ENCODE results near the gene FBXO11. TPM values are rescaled to one million over a fixed set of nuclear protein-coding genes. Genes with fewer than 3 reads are reported as not detected.
"Not testable (repeated sequence)": the region's sequence is repeated elsewhere in the genome, so short reads cannot be mapped to it uniquely, and the experiment has no call there.

FBXO11 gene
- total RNA-seq, 1 donor from 2014 or later = 71.3 TPM

DNA sequence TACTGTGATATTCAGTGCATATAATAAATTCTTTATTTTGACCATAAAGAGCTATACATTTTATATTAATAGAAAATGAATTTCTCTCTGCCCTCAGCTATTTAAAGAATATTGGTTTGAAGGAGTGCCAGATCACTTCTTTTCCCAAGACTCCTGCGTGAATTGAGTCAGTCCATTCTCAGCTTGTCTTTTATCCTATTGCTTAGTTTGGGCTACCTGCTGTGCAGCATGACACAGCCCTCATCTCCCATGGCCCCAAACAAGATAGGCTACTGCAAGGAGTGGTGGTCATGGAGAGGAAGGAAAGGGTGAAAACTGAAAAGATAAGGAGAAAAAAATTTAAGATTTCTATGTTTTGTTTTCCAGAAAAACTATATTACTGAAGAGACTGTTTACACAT, 10.1 kb upstream of the FBXO11 start:
- Histone ChIP-seq H3K9ac (no peak overlapping the region), H3K79me2 (ENCODE audit: low read depth) (no peaks in the 10 kb centered on the region)

DNA sequence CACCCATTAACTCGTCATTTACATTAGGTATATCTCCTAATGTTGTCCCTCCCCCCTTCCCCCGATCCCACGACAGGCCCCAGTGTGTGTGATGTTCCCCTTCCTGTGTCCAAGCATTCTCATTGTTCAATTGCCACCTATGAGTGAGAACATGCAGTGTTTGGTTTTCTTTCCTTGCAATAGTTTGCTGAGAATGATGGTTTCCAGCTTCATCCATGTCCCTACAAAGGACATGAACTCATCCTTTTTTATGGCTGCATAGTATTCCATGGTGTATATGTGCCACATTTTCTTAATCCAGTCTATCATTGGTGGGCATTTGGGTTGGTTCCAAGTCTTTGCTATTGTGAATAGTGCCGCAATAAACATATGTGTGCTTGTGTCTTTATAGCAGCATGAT, 4.4 kb upstream of the FBXO11 start:
- not testable (repeated sequence) for H3K4me3 Mint-ChIP-seq; H3K79me2 ChIP-seq (ENCODE audit: low read depth); H3K27ac Mint-ChIP-seq; H2AFZ ChIP-seq (replicated peaks); H3K4me1 ChIP-seq; DNase-seq (ENCODE audit: low spot score); H3K27me3 ChIP-seq; H3K9ac ChIP-seq; H3K9me3 ChIP-seq (ENCODE audit: low read depth); H4K20me1 ChIP-seq (ENCODE audit: low read depth); H3K9me3 Mint-ChIP-seq; H3K27ac ChIP-seq; H3K4me3 ChIP-seq; H3K27me3 Mint-ChIP-seq (ENCODE audit: insufficient read depth, low read depth); H3K36me3 Mint-ChIP-seq; H3K36me3 ChIP-seq; H3K4me2 ChIP-seq
- peaks cover 22% of the 10 kb centered on the region for H3F3A ChIP-seq (ENCODE audit: low read depth)
- peaks cover 11% of the 10 kb centered on the region for H3K4me1 Mint-ChIP-seq

More for the DNA sequence above, 10.1 kb upstream of the FBXO11 start:
- H3K4me3 Mint-ChIP-seq = no peak overlapping the region
- peak overlapping the region; percentile 57 for H3K27ac Mint-ChIP-seq
- TF ChIP-seq, protein P1, sequence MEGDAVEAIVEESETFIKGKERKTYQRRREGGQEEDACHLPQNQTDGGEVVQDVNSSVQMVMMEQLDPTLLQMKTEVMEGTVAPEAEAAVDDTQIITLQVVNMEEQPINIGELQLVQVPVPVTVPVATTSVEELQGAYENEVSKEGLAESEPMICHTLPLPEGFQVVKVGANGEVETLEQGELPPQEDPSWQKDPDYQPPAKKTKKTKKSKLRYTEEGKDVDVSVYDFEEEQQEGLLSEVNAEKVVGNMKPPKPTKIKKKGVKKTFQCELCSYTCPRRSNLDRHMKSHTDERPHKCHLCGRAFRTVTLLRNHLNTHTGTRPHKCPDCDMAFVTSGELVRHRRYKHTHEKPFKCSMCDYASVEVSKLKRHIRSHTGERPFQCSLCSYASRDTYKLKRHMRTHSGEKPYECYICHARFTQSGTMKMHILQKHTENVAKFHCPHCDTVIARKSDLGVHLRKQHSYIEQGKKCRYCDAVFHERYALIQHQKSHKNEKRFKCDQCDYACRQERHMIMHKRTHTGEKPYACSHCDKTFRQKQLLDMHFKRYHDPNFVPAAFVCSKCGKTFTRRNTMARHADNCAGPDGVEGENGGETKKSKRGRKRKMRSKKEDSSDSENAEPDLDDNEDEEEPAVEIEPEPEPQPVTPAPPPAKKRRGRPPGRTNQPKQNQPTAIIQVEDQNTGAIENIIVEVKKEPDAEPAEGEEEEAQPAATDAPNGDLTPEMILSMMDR (IDR thresholded peaks at IDR 0.05) = no peak
- no peak for TF ChIP-seq EZH2 (IDR thresholded peaks at IDR 0.05)
- TF ChIP-seq EZH2phosphoT487 (IDR thresholded peaks at IDR 0.05) = no peak
- H3K27me3 Mint-ChIP-seq (ENCODE audit: insufficient read depth, low read depth) = peaks cover 6% of the 10 kb centered on the region
- Histone ChIP-seq H3K4me3 (no peak overlapping the region), H2AFZ (replicated peaks) (no peak overlapping the region), H3K27me3 (no peaks in the 10 kb centered on the region), H4K20me1 (ENCODE audit: low read depth) (no peaks in the 10 kb centered on the region), H3K4me1 (peaks cover 20% of the 10 kb centered on the region), H3K9me3 (ENCODE audit: low read depth) (no peaks in the 10 kb centered on the region), H3K36me3 (no peaks in the 10 kb centered on the region), H3F3A (ENCODE audit: low read depth) (no peaks in the 10 kb centered on the region), H3K4me2 (no peak overlapping the region), H3K27ac (no peak overlapping the region)
- H3K4me1 Mint-ChIP-seq = peaks cover 11% of the 10 kb centered on the region
- DNase-seq (ENCODE audit: low spot score) = peak; percentile 31
- peaks cover 1% of the 10 kb centered on the region for H3K36me3 Mint-ChIP-seq
- H3K9me3 Mint-ChIP-seq = no peaks in the 10 kb centered on the region

DNA sequence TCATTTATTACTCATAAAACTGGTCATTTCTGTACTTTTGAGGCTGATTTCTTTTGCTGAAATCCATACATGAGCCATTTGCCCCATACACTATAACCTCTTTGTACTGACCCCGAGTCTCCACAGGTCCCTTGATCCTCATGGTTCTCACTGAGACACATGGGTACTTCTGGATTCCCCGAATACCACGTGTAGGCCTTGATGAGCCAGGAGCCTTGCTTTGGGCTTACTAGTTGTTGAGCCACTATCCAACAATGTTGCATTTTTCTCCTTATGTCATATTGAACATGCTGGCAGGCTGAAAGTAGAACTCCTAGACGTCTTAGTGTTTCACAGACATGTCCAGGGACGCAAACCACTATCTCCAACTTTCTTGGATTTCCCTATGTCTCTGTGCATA, 2.4 kb upstream of the FBXO11 start:
- DNase-seq (ENCODE audit: low spot score) = no peak
- Histone ChIP-seq H3K4me3 (no peak overlapping the region), H3K9ac (no peak overlapping the region), H3K4me2 (no peak overlapping the region), H3K27me3 (no peaks in the 10 kb centered on the region), H4K20me1 (ENCODE audit: low read depth) (peaks cover 13% of the 10 kb centered on the region), H3F3A (ENCODE audit: low read depth) (peaks cover 24% of the 10 kb centered on the region), H3K9me3 (ENCODE audit: low read depth) (no peaks in the 10 kb centered on the region), H3K79me2 (ENCODE audit: low read depth) (peaks cover 27% of the 10 kb centered on the region), H3K4me1 (peaks cover 3% of the 10 kb centered on the region), H2AFZ (replicated peaks) (no peak overlapping the region), H3K27ac (no peak overlapping the region), H3K36me3 (no peaks in the 10 kb centered on the region)
- Mint-ChIP-seq H3K36me3 (peaks cover 2% of the 10 kb centered on the region), H3K9me3 (peaks cover 2% of the 10 kb centered on the region), H3K27me3 (ENCODE audit: insufficient read depth, low read depth) (peaks cover 8% of the 10 kb centered on the region), H3K4me1 (peaks cover 6% of the 10 kb centered on the region), H3K27ac (no peak overlapping the region), H3K4me3 (no peak overlapping the region)
- TF ChIP-seq, protein P1 (IDR thresholded peaks at IDR 0.05) = no peak

DNA sequence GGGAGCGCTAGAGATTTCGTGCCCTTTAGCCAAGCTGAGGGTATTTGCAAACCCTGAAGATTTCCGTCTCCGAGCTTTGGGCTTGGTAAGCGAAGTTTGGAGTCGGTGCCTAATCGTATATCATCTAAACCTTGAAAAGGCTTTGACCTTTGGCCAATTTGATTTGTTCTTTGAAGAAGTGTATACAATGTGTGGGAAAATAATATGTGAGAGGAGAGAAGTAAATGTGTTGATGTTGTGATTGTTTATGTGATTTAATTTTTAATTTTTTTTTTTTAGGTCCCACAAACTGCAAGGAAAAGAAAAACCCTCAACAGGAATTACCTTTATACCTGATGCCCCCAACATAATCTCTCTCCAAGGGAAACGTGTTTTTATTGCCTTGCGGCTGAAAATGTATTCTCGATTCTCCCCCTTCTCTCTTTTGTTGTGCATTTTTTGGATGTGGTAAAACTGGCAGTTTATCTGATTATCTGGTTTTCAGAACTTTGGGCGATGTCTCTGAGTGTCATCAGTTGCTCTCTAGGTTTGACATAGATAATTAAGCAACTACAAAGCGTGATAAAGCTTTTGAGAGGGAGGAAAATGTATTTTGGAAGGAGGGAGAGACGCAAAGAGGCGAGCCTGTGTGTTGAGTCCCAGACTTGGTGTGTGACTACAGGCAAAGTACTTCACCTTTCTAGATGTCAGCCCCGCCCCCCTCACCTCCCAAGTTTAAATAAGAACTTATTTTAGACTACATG, 912 bp upstream of the FBXO11 start:
- no peaks in the 10 kb centered on the region for H3K9me3 ChIP-seq (ENCODE audit: low read depth)
- H3K9me3 Mint-ChIP-seq = peaks cover 2% of the 10 kb centered on the region
- H3K4me3 Mint-ChIP-seq = peak overlapping the region; percentile 93
- H3K4me1 ChIP-seq = peaks cover 17% of the 10 kb centered on the region
- H3K36me3 Mint-ChIP-seq = peaks cover 2% of the 10 kb centered on the region
- H3K4me1 Mint-ChIP-seq = peaks cover 19% of the 10 kb centered on the region
- H3K36me3 ChIP-seq = no peaks in the 10 kb centered on the region
- peaks cover 42% of the 10 kb centered on the region for H3K79me2 ChIP-seq (ENCODE audit: low read depth)
- H2AFZ ChIP-seq (replicated peaks) = peak overlapping the region; percentile 47
- peak overlapping the region; percentile 98 for H3K27ac Mint-ChIP-seq
- TF ChIP-seq, protein P1 (IDR thresholded peaks at IDR 0.05) = no peak
- TF ChIP-seq EZH2phosphoT487 (IDR thresholded peaks at IDR 0.05) (no peak), EZH2 (IDR thresholded peaks at IDR 0.05) (no peak)
- peak overlapping the region; percentile 5 for H3K9ac ChIP-seq
- no peaks in the 10 kb centered on the region for H3K27me3 ChIP-seq
- H3K4me2 ChIP-seq = peak overlapping the region; percentile 69
- peaks cover 24% of the 10 kb centered on the region for H3F3A ChIP-seq (ENCODE audit: low read depth)
- H3K4me3 ChIP-seq = peak overlapping the region; percentile 96
- H3K27me3 Mint-ChIP-seq (ENCODE audit: insufficient read depth, low read depth) = peaks cover 5% of the 10 kb centered on the region
- peaks cover 28% of the 10 kb centered on the region for H4K20me1 ChIP-seq (ENCODE audit: low read depth)
- peak; percentile 20 for DNase-seq (ENCODE audit: low spot score)
- H3K27ac ChIP-seq = peak overlapping the region; percentile 83
